Measurements from ENCODE around the gene ENC1.

DNA sequence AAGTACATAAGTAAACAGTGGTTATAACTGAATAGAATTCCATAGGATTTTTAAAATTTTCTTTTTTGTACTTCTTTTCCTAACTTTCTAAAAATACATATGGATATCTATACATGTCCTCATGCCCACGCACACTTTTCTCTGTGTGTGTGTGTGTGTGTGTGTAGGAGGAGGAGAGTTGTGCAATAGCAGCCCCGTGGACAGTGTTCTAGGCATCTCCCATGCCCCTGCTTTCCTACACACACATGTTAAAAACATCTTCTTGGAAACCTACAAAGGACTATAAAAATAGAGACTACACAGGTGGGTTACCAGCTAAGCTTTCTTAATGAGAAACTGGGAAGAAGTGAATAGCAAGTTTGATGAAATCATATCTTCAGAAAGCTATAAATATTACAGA is 24.7 kb upstream of the ENC1 start:
- TF ChIP-seq JUND (IDR thresholded peaks at IDR 0.05; ENCODE audit: low read length) (no peak), SRF (IDR thresholded peaks at IDR 0.05; ENCODE audit: low read depth, low read length) (no peak), EZH2 (IDR thresholded peaks at IDR 0.05; ENCODE audit: low read depth, low read length, severe bottlenecking) (no peak), POLR2A (IDR thresholded peaks at IDR 0.05; ENCODE audit: control extremely low read depth in 1 of 2, low read depth in 2 of 2, low read length in 2 of 2) (no peak), CREB1 (IDR thresholded peaks at IDR 0.05) (no peak), ZNF274 (IDR thresholded peaks at IDR 0.05; ENCODE audit: borderline replicate concordance, extremely low read depth, low read length) (no peak), RAD21 (IDR thresholded peaks at IDR 0.05 in 1 of 2, conservative IDR thresholded peaks at IDR 0.05 in 1 of 2; ENCODE audit: low read depth in 2 of 2, low read length in 2 of 2) (no peak)
- TF ChIP-seq, protein P1, sequence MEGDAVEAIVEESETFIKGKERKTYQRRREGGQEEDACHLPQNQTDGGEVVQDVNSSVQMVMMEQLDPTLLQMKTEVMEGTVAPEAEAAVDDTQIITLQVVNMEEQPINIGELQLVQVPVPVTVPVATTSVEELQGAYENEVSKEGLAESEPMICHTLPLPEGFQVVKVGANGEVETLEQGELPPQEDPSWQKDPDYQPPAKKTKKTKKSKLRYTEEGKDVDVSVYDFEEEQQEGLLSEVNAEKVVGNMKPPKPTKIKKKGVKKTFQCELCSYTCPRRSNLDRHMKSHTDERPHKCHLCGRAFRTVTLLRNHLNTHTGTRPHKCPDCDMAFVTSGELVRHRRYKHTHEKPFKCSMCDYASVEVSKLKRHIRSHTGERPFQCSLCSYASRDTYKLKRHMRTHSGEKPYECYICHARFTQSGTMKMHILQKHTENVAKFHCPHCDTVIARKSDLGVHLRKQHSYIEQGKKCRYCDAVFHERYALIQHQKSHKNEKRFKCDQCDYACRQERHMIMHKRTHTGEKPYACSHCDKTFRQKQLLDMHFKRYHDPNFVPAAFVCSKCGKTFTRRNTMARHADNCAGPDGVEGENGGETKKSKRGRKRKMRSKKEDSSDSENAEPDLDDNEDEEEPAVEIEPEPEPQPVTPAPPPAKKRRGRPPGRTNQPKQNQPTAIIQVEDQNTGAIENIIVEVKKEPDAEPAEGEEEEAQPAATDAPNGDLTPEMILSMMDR (IDR thresholded peaks at IDR 0.05; ENCODE audit: control extremely low read depth in 1 of 3, insufficient read depth in 1 of 3, low read depth in 1 of 3, low read length in 3 of 3), result no peak
- TF ChIP-seq, protein P2, sequence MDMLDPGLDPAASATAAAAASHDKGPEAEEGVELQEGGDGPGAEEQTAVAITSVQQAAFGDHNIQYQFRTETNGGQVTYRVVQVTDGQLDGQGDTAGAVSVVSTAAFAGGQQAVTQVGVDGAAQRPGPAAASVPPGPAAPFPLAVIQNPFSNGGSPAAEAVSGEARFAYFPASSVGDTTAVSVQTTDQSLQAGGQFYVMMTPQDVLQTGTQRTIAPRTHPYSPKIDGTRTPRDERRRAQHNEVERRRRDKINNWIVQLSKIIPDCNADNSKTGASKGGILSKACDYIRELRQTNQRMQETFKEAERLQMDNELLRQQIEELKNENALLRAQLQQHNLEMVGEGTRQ (IDR thresholded peaks at IDR 0.05; ENCODE audit: low read length), result no peak
